HepG2 (cell line): ENCODE results near the gene LCN2. TPM values are rescaled to one million over a fixed set of nuclear protein-coding genes. Genes with fewer than 3 reads are reported as not detected.

Experiments used
- ARNT ChIP-seq: fragments of 450-650 bp; IDR thresholded peaks from 2 replicates; pipeline ENCODE4 v1.6.1; 2017
- CCAR2 ChIP-seq: fragments of 200-400 bp; formaldehyde crosslinking; optimal IDR thresholded peaks from 2 replicates; pipeline ENCODE3; 2018; ENCODE audit warnings: low read depth, mild to moderate bottlenecking, low read length, moderate library complexity
- CHD2 ChIP-seq: IDR thresholded peaks from 2 replicates; pipeline ENCODE4 v1.6.1; 2011; ENCODE audit warnings: low read depth, low read length, improper control_type of control experiment
- CREM ChIP-seq, 2 experiments: sonication (generic) in 1 of 2; formaldehyde crosslinking in 1 of 2; IDR thresholded peaks; 2 replicates each; pipeline versions ENCODE4 v1.4.0 to v1.6.1; 2016 to 2020; ENCODE audit warnings: antibody characterized with exemption in 1 of 2, mild to moderate bottlenecking in 1 of 2, missing genetic modification reagents in 1 of 2
- ELF4 ChIP-seq: sonication (generic); formaldehyde crosslinking; IDR thresholded peaks from 2 replicates; pipeline ENCODE4 v1.5.0; 2020; ENCODE audit warnings: missing genetic modification reagents, mild to moderate bottlenecking, moderate library complexity, borderline replicate concordance
- HNRNPUL1 ChIP-seq: fragments of 200-400 bp; formaldehyde crosslinking; IDR thresholded peaks from 2 replicates; pipeline ENCODE4 v1.6.1; 2017; ENCODE audit warnings: low read depth, mild to moderate bottlenecking, low read length, moderate library complexity
- MIER2 ChIP-seq: IDR thresholded peaks from 2 replicates; pipeline ENCODE4 v1.6.1; 2016; ENCODE audit warnings: missing biosample characterization, missing genetic modification reagents
- MIXL1 ChIP-seq: IDR thresholded peaks from 2 replicates; pipeline ENCODE4 v1.6.1; 2016
- NFE2 ChIP-seq: sonication (generic); formaldehyde crosslinking; IDR thresholded peaks from 2 replicates; pipeline ENCODE4 v1.4.0; 2020; ENCODE audit warnings: missing genetic modification reagents
- PTBP1 ChIP-seq: fragments of 200-400 bp; formaldehyde crosslinking; IDR thresholded peaks from 2 replicates; pipeline ENCODE4 v1.6.1; 2018; ENCODE audit warnings: low read length, low read depth; ENCODE audit not compliant: poor library complexity, severe bottlenecking
- RARA ChIP-seq: IDR thresholded peaks from 2 replicates; pipeline ENCODE4 v1.6.1; 2016; ENCODE audit warnings: missing genetic modification reagents, missing compliant biosample characterization
- RARG ChIP-seq: sonication (generic); formaldehyde crosslinking; IDR thresholded peaks from 2 replicates; pipeline ENCODE4 v1.4.0; 2020; ENCODE audit warnings: low read depth, mild to moderate bottlenecking, missing genetic modification reagents
- SCMH1 ChIP-seq: sonication (generic); formaldehyde crosslinking; IDR thresholded peaks from 2 replicates; pipeline ENCODE4 v1.9.0; 2021; ENCODE audit warnings: missing genetic modification reagents, mild to moderate bottlenecking, borderline replicate concordance
- ZNF205 ChIP-seq: IDR thresholded peaks from 2 replicates; pipeline ENCODE4 v1.6.1; 2018; ENCODE audit warnings: missing biosample characterization, missing genetic modification reagents
- ZNF224 ChIP-seq: sonication (generic); formaldehyde crosslinking; IDR thresholded peaks from 2 replicates; pipeline ENCODE4 v1.5.0; 2020; ENCODE audit warnings: mild to moderate bottlenecking, missing genetic modification reagents
- ZNF563 ChIP-seq: sonication (generic); formaldehyde crosslinking; IDR thresholded peaks from 2 replicates; pipeline ENCODE4 v1.8.0; 2022; ENCODE audit warnings: mild to moderate bottlenecking, moderate library complexity, missing genetic modification reagents
- ZNF761 ChIP-seq: sonication (generic); formaldehyde crosslinking; conservative IDR thresholded peaks from 2 replicates; pipeline ENCODE4 v1.4.0; 2020; ENCODE audit warnings: mild to moderate bottlenecking, missing genetic modification reagents
- ZNF773 ChIP-seq: sonication (generic); formaldehyde crosslinking; IDR thresholded peaks from 2 replicates; pipeline ENCODE4 v1.4.0; 2020; ENCODE audit warnings: missing genetic modification reagents, borderline replicate concordance
- polyA plus RNA-seq, 8 experiments: library from polyadenylated mRNA; depleted of rRNA in 3 of 8; stranded (reverse) in 7 of 8; unstranded in 1 of 8; fragments of >200 nt; fragmentation: Illumina TruSeq in 4 of 8; extraction: Trizol in 4 of 8; gene quantifications; 2 replicates each; pipeline versions ENCODE4 v1.2.1 to v1.2.3, GENCODE V29; 2011 to 2016; ENCODE audit warnings: low read depth in 4 of 8, missing spikeins in 1 of 8, mixed read lengths in 1 of 8; ENCODE audit not compliant: insufficient read depth in 1 of 8
- total RNA-seq, 5 experiments: library from RNA; depleted of rRNA; stranded (reverse); fragments of >200 nt; fragmentation: Illumina TruSeq; extraction: Trizol; gene quantifications; 2 replicates each; pipeline ENCODE4 v1.2.3, GENCODE V29; 2016; ENCODE audit warnings: low read depth in 1 of 5
- TF ChIP-seq, protein P1 (sequence below): sonication (generic); formaldehyde crosslinking; IDR thresholded peaks from 2 replicates; pipeline ENCODE4 v1.4.0; 2020; ENCODE audit warnings: missing genetic modification reagents, mild to moderate bottlenecking, borderline replicate concordance
- TF ChIP-seq, protein P2 (sequence below): sonication (generic); formaldehyde crosslinking; IDR thresholded peaks from 2 replicates; pipeline ENCODE4 v1.4.0; 2020; ENCODE audit warnings: missing genetic modification reagents
- TF ChIP-seq, protein P3 (sequence below), 2 experiments: sonication (generic) in 1 of 2; formaldehyde crosslinking in 1 of 2; IDR thresholded peaks; 2 replicates each; pipeline versions ENCODE4 v1.4.0 to v1.6.1; 2018 to 2020; ENCODE audit warnings: missing genetic modification reagents in 2 of 2, borderline replicate concordance in 1 of 2, low read depth in 1 of 2, mild to moderate bottlenecking in 1 of 2, missing biosample characterization in 1 of 2
- TF ChIP-seq, protein P4 (sequence below): sonication (generic); formaldehyde crosslinking; conservative IDR thresholded peaks from 2 replicates; pipeline ENCODE4 v1.4.0; 2020; ENCODE audit warnings: missing genetic modification reagents

Gene LCN2
- total and polyA plus RNA-seq, 2 of the 13 experiments (the other 11 are each of a cell fraction or from before 2014, with no cell fraction given) = 0.38 to 1.4 TPM

DNA sequence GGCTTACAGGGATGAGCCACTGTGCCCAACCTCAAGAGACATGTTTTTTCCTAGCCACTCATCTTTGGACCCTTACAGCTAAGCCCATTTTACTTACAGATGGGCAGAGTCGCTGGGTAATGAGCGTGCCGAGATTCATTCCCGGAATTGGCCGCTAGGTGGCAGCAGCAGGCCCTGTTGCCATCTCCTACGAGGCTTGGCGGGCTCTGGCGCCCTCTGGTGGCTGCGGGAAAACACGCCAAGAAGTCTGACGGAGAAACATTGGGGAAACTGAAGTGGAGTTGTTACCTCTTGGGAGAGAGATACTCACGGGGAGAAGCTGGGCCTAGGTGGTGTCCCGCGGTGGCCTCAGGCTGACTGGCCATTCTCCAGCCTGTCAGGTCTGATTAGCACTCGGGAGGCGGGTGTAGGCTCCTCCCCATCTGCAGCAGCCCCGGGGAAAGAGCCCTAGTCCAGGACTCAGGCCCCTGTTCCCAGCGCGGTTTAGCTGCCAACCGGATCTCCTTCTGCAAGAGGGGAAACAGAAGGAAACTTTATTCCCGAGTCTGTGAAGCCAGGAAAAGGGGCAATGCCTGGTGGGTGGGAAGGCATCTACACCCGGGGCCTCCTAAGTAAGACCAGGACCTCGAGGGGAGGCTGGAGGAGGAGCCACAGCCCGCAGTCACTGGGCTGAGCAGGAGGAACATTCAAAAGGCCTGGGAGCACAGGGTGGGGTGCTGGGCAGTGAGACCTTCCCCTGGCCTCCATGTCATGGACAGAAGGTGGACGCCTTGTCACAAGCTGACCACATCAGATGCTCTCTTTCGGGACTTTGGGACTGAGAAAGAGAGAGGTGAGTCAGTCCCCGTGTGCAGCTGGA is 31.4 kb upstream of the LCN2 start (continued):
- TF ChIP-seq, protein P1, sequence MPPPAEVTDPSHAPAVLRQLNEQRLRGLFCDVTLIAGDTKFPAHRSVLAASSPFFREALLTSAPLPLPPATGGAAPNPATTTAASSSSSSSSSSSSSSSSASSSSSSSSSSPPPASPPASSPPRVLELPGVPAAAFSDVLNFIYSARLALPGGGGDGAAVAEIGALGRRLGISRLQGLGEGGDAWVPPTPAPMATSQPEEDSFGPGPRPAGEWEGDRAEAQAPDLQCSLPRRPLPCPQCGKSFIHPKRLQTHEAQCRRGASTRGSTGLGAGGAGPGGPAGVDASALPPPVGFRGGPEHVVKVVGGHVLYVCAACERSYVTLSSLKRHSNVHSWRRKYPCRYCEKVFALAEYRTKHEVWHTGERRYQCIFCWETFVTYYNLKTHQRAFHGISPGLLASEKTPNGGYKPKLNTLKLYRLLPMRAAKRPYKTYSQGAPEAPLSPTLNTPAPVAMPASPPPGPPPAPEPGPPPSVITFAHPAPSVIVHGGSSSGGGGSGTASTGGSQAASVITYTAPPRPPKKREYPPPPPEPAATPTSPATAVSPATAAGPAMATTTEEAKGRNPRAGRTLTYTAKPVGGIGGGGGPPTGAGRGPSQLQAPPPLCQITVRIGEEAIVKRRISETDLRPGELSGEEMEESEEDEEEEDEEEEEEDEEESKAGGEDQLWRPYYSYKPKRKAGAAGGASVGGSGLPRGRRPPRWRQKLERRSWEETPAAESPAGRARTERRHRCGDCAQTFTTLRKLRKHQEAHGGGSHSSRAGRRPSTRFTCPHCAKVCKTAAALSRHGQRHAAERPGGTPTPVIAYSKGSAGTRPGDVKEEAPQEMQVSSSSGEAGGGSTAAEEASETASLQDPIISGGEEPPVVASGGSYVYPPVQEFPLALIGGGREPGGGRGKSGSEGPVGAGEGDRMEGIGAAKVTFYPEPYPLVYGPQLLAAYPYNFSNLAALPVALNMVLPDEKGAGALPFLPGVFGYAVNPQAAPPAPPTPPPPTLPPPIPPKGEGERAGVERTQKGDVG (CRISPR knock-in tag) = no peak
- TF ChIP-seq MIER2 (peak; percentile 60; the same call in 1 of the 2 replicates), ELF4 (CRISPR knock-in tag) (no peak), NFE2 (no peak), HNRNPUL1 (no peak), CREM (IDR thresholded peaks at IDR 0.05) (peak; percentile 38; the same call in 1 of the 2 replicates), CREM (CRISPR knock-in tag; IDR thresholded peaks at IDR 0.05) (no peak), CHD2 (no peak), ZNF205 (CRISPR knock-in tag) (peak; percentile 61; the same call in 1 of the 2 replicates), ZNF761 (0 out of 2 replicates have a peak, but pooled peaks have one; percentile 33), RARG (CRISPR knock-in tag) (no peak), MIXL1 (CRISPR knock-in tag) (peak; percentile 83; the same call in 1 of the 2 replicates), ARNT (no peak), ZNF563 (CRISPR knock-in tag) (no peak), CCAR2 (no peak), RARA (CRISPR knock-in tag) (peak; percentile 41; the same call in 1 of the 2 replicates), ZNF773 (CRISPR knock-in tag) (no peak), ZNF224 (CRISPR knock-in tag) (peak; percentile 69; the same call in 1 of the 2 replicates), SCMH1 (CRISPR knock-in tag) (no peak), PTBP1 (no peak)
- TF ChIP-seq, protein P2, sequence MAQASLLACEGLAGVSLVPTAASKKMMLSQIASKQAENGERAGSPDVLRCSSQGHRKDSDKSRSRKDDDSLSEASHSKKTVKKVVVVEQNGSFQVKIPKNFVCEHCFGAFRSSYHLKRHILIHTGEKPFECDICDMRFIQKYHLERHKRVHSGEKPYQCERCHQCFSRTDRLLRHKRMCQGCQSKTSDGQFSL (CRISPR knock-in tag) = no peak
- TF ChIP-seq, protein P3, sequence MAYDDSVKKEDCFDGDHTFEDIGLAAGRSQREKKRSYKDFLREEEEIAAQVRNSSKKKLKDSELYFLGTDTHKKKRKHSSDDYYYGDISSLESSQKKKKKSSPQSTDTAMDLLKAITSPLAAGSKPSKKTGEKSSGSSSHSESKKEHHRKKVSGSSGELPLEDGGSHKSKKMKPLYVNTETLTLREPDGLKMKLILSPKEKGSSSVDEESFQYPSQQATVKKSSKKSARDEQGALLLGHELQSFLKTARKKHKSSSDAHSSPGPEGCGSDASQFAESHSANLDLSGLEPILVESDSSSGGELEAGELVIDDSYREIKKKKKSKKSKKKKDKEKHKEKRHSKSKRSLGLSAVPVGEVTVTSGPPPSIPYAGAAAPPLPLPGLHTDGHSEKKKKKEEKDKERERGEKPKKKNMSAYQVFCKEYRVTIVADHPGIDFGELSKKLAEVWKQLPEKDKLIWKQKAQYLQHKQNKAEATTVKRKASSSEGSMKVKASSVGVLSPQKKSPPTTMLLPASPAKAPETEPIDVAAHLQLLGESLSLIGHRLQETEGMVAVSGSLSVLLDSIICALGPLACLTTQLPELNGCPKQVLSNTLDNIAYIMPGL (CRISPR knock-in tag; IDR thresholded peaks at IDR 0.05; ENCODE audit: borderline replicate concordance in 1 of 2, low read depth in 1 of 2) = peak; percentile 94 to 96
- TF ChIP-seq, protein P4, sequence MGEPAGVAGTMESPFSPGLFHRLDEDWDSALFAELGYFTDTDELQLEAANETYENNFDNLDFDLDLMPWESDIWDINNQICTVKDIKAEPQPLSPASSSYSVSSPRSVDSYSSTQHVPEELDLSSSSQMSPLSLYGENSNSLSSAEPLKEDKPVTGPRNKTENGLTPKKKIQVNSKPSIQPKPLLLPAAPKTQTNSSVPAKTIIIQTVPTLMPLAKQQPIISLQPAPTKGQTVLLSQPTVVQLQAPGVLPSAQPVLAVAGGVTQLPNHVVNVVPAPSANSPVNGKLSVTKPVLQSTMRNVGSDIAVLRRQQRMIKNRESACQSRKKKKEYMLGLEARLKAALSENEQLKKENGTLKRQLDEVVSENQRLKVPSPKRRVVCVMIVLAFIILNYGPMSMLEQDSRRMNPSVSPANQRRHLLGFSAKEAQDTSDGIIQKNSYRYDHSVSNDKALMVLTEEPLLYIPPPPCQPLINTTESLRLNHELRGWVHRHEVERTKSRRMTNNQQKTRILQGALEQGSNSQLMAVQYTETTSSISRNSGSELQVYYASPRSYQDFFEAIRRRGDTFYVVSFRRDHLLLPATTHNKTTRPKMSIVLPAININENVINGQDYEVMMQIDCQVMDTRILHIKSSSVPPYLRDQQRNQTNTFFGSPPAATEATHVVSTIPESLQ (CRISPR knock-in tag) = no peak
